Measurements from ENCODE around the gene CDC123.

- TF ChIP-seq, protein P1, sequence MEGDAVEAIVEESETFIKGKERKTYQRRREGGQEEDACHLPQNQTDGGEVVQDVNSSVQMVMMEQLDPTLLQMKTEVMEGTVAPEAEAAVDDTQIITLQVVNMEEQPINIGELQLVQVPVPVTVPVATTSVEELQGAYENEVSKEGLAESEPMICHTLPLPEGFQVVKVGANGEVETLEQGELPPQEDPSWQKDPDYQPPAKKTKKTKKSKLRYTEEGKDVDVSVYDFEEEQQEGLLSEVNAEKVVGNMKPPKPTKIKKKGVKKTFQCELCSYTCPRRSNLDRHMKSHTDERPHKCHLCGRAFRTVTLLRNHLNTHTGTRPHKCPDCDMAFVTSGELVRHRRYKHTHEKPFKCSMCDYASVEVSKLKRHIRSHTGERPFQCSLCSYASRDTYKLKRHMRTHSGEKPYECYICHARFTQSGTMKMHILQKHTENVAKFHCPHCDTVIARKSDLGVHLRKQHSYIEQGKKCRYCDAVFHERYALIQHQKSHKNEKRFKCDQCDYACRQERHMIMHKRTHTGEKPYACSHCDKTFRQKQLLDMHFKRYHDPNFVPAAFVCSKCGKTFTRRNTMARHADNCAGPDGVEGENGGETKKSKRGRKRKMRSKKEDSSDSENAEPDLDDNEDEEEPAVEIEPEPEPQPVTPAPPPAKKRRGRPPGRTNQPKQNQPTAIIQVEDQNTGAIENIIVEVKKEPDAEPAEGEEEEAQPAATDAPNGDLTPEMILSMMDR (conservative IDR thresholded peaks at IDR 0.05 in 1 of 2, IDR thresholded peaks at IDR 0.05 in 1 of 2; ENCODE audit: extremely low read depth in 1 of 2, insufficient read depth in 1 of 2, low read depth in 1 of 2, low read length in 2 of 2), result no peak
- TF ChIP-seq EZH2 (IDR thresholded peaks at IDR 0.05; ENCODE audit: borderline replicate concordance, low read length), result no peak
Observed at GRCh38 chr10:12160664-12161063, 35.3 kb upstream of the CDC123 start.
